ENCODE data around the gene LENEP. TPM values are rescaled to one million over a fixed set of nuclear protein-coding genes. Genes with fewer than 3 reads are reported as not detected.
A peak's percentile ranks its signal among the peaks of the same experiment; 100 is the strongest.
"Not testable (repeated sequence)": the region's sequence is repeated elsewhere in the genome, so short reads cannot be mapped to it uniquely, and the experiment has no call there.

Gene LENEP
- total RNA-seq, 1 donor = not detected

GRCh38 chr1:154982341-154982740 is 11.0 kb upstream of the LENEP start:
- Histone ChIP-seq H3K27me3 (ENCODE audit: insufficient read depth, low read length) (no peaks in the 10 kb centered on the region), H3K36me3 (ENCODE audit: insufficient read depth, low read length) (peaks cover 13% of the 10 kb centered on the region), H3K4me2 (ENCODE audit: insufficient read depth, low read length) (peak overlapping the region; percentile 97), H3K4me1 (ENCODE audit: insufficient read depth, low read length) (peaks cover 16% of the 10 kb centered on the region), H3K79me2 (ENCODE audit: insufficient read depth, low read length) (peaks cover 44% of the 10 kb centered on the region), H3K27ac (ENCODE audit: low read depth, low read length) (peak overlapping the region; percentile 27), H4K20me1 (ENCODE audit: insufficient read depth, low read length) (no peaks in the 10 kb centered on the region), H2AFZ (ENCODE audit: low read length) (peak overlapping the region; percentile 69), H3K4me3 (ENCODE audit: insufficient read depth, low read length) (peak overlapping the region; percentile 89), H3K9me3 (ENCODE audit: low read depth, low read length) (no peaks in the 10 kb centered on the region)
- no peak for TF ChIP-seq CTCF (IDR thresholded peaks at IDR 0.05; ENCODE audit: extremely low read depth, low read depth, low read length)
- no peak for DNase-seq (ENCODE audit: insufficient read length, low spot score, missing footprints)

- Histone ChIP-seq H4K20me1 (ENCODE audit: insufficient read depth, low read length) (no peaks in the 10 kb centered on the region), H3K9me3 (ENCODE audit: low read depth, low read length) (no peaks in the 10 kb centered on the region), H3K4me1 (ENCODE audit: insufficient read depth, low read length) (peaks cover 16% of the 10 kb centered on the region), H3K27me3 (ENCODE audit: insufficient read depth, low read length) (no peaks in the 10 kb centered on the region), H3K4me3 (ENCODE audit: insufficient read depth, low read length) (peak within 1 kb of the TSS; percentile 89), H2AFZ (ENCODE audit: low read length) (peak within 1 kb of the TSS; percentile 90), H3K36me3 (ENCODE audit: insufficient read depth, low read length) (peaks cover 16% of the 10 kb centered on the region), H3K79me2 (ENCODE audit: insufficient read depth, low read length) (peaks cover 42% of the 10 kb centered on the region), H3K4me2 (ENCODE audit: insufficient read depth, low read length) (peak within 1 kb of the TSS; percentile 97), H3K27ac (ENCODE audit: low read depth, low read length) (peak within 1 kb of the TSS; percentile 72)
- peak; percentile 99 for DNase-seq (ENCODE audit: insufficient read length, low spot score, missing footprints)
- TF ChIP-seq CTCF (IDR thresholded peaks at IDR 0.05; ENCODE audit: extremely low read depth, low read depth, low read length) = no peak
Measured at GRCh38 chr1:154982897-154983648, 10.3 kb upstream of the LENEP start, which contains the start of gene FLAD1. TSS of gene FLAD1 (plus strand) at chr1:154983344. CDS start at chr1:154983695, 351 bp downstream.

GRCh38 chr1:154983776-154984466 is 9.5 kb upstream of the LENEP start:
- H3K27ac ChIP-seq (ENCODE audit: low read depth, low read length) = peak overlapping the region; percentile 72
- H4K20me1 ChIP-seq (ENCODE audit: insufficient read depth, low read length) = no peaks in the 10 kb centered on the region
- DNase-seq (ENCODE audit: insufficient read length, low spot score, missing footprints) = peak; percentile 37
- peak overlapping the region; percentile 90 for H2AFZ ChIP-seq (ENCODE audit: low read length)
- peaks cover 15% of the 10 kb centered on the region for H3K36me3 ChIP-seq (ENCODE audit: insufficient read depth, low read length)
- peak overlapping the region; percentile 89 for H3K4me3 ChIP-seq (ENCODE audit: insufficient read depth, low read length)
- peaks cover 16% of the 10 kb centered on the region for H3K4me1 ChIP-seq (ENCODE audit: insufficient read depth, low read length)
- TF ChIP-seq CTCF (IDR thresholded peaks at IDR 0.05; ENCODE audit: extremely low read depth, low read depth, low read length) = no peak
- peaks cover 43% of the 10 kb centered on the region for H3K79me2 ChIP-seq (ENCODE audit: insufficient read depth, low read length)
- H3K4me2 ChIP-seq (ENCODE audit: insufficient read depth, low read length) = peak overlapping the region; percentile 97
- H3K27me3 ChIP-seq (ENCODE audit: insufficient read depth, low read length) = no peaks in the 10 kb centered on the region
- H3K9me3 ChIP-seq (ENCODE audit: low read depth, low read length) = no peaks in the 10 kb centered on the region

GRCh38 chr1:154986736-154987135 is 6.7 kb upstream of the LENEP start:
- not testable (repeated sequence) for H3K4me3 ChIP-seq (ENCODE audit: insufficient read depth, low read length); H3K27ac ChIP-seq (ENCODE audit: low read depth, low read length); H3K27me3 ChIP-seq (ENCODE audit: insufficient read depth, low read length); DNase-seq (ENCODE audit: insufficient read length, low spot score, missing footprints); H2AFZ ChIP-seq (ENCODE audit: low read length); H3K4me2 ChIP-seq (ENCODE audit: insufficient read depth, low read length); H3K9me3 ChIP-seq (ENCODE audit: low read depth, low read length); H4K20me1 ChIP-seq (ENCODE audit: insufficient read depth, low read length)
- peaks cover 32% of the 10 kb centered on the region for H3K36me3 ChIP-seq (ENCODE audit: insufficient read depth, low read length)
- H3K4me1 ChIP-seq (ENCODE audit: insufficient read depth, low read length) = peaks cover 16% of the 10 kb centered on the region
- peaks cover 47% of the 10 kb centered on the region for H3K79me2 ChIP-seq (ENCODE audit: insufficient read depth, low read length)

Measured in osteoblast (primary cell).